ENCODE measurements around the gene CFAP251.

The CFAP251 gene

DNA sequence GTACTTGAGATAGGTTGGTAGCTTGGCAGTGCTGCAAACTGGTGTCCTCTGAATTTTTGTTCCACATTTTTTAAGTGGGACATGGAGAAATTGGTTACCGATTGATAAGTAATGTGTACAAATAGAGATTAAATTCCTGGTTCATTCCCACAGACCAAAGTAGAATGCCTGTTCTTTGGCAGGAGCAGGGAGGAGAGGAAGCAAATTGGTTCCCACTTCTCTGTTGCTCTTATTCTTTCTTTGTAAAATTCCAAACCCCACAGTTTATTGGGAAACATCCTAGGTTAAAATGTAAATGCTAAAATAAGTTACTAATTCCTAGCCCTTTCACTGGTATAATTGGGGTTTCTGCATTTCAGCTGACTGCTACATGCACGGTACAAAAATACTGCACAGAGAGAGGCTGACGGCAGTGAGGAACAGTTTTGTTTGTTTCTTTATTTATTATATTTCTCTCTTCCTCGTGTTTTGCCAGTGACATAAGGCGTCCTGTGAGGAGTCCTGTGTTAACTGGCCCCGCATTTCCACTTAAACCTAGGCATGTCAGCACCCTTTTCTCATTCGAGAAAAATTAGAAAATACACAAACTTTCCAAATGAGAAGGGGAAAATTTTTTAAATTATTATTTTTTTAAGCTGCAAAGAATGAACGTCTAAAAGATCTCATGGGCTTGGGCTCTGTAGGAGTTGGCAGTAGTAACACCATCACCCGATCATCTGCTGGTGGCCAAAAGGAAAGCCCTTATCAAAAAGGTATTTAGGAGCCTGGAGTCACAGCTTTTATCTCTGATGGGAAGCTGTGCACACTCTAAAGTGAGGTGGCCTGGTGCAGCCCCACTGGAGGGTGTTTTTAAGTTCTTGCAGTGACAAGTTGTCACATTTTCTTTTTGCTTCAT is 77.9 kb downstream of the CFAP251 start (continued):
- TF ChIP-seq ZNF404 (tag by site-specific recombination; IDR thresholded peaks at IDR 0.05): no peak

DNA sequence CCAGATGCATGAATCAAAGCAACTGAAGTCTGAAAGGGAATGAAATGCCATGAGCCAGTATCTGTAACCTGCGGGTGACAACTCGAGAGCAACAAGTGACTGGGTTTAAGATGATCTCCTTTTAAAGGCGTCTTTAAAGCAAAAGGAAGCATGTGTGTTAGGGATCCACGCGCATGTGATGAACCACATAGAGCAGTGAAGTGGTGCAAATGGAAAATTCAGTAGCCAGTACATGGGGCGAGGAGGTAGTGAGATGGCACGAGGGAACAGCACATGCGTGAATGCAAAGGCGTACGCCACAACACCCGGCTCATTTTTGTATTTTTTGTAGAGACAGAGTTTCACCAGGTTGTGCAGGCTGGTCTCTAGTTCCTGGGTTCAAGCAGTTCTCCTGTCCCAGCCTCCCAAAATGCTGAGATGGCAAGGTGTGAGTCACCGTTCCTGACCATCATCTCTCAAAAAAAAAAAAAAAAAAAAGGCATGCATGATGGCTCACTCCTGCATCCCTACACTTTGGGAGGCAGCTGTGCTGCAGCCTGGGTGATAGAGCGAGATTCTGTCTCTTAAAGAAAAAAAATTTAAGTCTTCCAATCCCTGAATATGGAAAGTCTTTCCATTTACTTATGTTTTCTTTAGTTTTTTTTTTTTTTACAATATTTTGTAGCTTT is 78.7 kb downstream of the CFAP251 start:
- CTCF ChIA-PET: no interaction called here
- H3K27ac ChIP-seq (ENCODE audit: extremely low read depth, low read depth, low read length): no peak overlapping the region
- H3K9me3 ChIP-seq (ENCODE audit: control insufficient read depth, insufficient read depth, low read depth, low read length): no peaks in the 10 kb centered on the region
- no peaks in the 10 kb centered on the region for H3K4me1 ChIP-seq (ENCODE audit: control insufficient read depth, insufficient read depth, low read length)
- no peak overlapping the region for H3K4me3 ChIP-seq (ENCODE audit: low read depth, low read length)
- TF ChIP-seq ZNF600 (tag by site-specific recombination; IDR thresholded peaks at IDR 0.05) (peak; percentile 32; the same call in 1 of the 2 replicates), SCRT1 (tag by site-specific recombination; IDR thresholded peaks at IDR 0.05; ENCODE audit: borderline replicate concordance) (peak; percentile 93), SCRT2 (tag by site-specific recombination; IDR thresholded peaks at IDR 0.05) (peak; percentile 92), ZNF555 (tag by site-specific recombination; conservative IDR thresholded peaks at IDR 0.05) (no peak)
- TF ChIP-seq, protein P1, sequence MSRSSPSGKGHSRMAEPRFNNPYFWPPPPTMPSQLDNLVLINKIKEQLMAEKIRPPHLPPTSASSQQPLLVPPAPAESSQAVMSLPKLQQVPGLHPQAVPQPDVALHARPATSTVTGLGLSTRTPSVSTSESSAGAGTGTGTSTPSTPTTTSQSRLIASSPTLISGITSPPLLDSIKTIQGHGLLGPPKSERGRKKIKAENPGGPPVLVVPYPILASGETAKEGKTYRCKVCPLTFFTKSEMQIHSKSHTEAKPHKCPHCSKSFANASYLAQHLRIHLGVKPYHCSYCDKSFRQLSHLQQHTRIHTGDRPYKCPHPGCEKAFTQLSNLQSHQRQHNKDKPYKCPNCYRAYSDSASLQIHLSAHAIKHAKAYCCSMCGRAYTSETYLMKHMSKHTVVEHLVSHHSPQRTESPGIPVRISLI (tag by site-specific recombination; IDR thresholded peaks at IDR 0.05): 0 out of 2 replicates have a peak, but pooled peaks have one; percentile 39
- H3K36me3 ChIP-seq (ENCODE audit: control insufficient read depth in 2 of 2, insufficient read depth in 1 of 2, low read length in 2 of 2): no peaks in the 10 kb centered on the region
- POLR2A ChIA-PET: interaction anchor here (0.6 kb wide), 1 partner anchor 48 kb away, joined by 3 read pairs; no protein-coding TSS in a partner anchor

DNA sequence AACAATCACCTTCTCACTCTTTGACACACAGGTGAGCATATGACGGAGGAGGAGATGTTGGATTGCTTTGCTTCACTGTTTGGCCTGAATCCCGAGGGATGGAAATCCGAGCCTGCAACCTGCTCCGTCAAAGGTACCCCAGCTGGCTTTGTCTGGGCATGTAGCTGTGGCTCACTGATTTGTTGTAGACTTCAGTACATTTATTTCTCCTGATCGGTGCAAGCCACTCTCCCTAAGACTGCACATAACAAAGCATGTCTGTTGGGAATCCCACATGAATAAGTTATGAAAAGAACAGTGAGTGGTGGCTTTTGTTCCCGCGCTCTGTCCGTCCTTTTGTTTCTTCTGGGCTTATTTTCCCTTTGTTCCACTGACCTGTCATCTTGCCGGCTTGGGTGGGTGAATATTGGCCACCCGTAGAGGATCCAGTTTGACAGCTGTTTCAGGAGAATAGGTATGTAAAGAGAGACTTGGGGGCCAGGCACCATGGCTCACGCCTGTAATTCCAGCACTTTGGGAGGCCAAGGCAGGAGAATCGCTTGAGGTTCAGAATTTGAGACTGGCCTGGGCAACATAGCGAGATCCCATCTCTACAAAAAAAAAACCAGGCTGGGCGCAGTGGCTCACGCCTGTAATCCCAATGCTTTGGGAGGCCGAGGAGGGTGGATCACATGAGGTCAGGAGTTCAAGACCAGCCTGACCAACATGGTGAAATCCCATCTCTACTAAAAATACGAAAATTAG is 83.2 kb downstream of the CFAP251 start:
- no peak overlapping the region for H3K27ac ChIP-seq (ENCODE audit: extremely low read depth, low read depth, low read length)
- no peak overlapping the region for H3K4me3 ChIP-seq (ENCODE audit: low read depth, low read length)
- TF ChIP-seq ZNF175 (tag by site-specific recombination; IDR thresholded peaks at IDR 0.05): no peak
- TF ChIP-seq ZNF121 (tag by site-specific recombination; IDR thresholded peaks at IDR 0.05): peak; percentile 59; the same call in 1 of the 2 replicates
- H3K36me3 ChIP-seq (ENCODE audit: control insufficient read depth in 2 of 2, insufficient read depth in 1 of 2, low read length in 2 of 2): no peaks in the 10 kb centered on the region
- no peaks in the 10 kb centered on the region for H3K9me3 ChIP-seq (ENCODE audit: control insufficient read depth, insufficient read depth, low read depth, low read length)
- ChIA-PET POLR2A (no interaction called here), CTCF (interaction anchor here (0.8 kb wide), 1 partner anchor 10 kb away, joined by 5 read pairs; no protein-coding TSS in a partner anchor)
- no peaks in the 10 kb centered on the region for H3K4me1 ChIP-seq (ENCODE audit: control insufficient read depth, insufficient read depth, low read length)

- ChIA-PET POLR2A (interaction anchor here (0.6 kb wide), 1 partner anchor 69 kb away, joined by 3 read pairs; no protein-coding TSS in a partner anchor), CTCF (interaction anchor here (1.1 kb wide), 1 partner anchor 209 kb away, joined by 3 read pairs; no protein-coding TSS in a partner anchor)
- TF ChIP-seq HOXD13 (CRISPR knock-in tag; IDR thresholded peaks at IDR 0.05; ENCODE audit: borderline replicate concordance) (no peak), HOXC10 (CRISPR knock-in tag; IDR thresholded peaks at IDR 0.05) (no peak), ZNF157 (tag by site-specific recombination; IDR thresholded peaks at IDR 0.05) (no peak), HOXA7 (CRISPR knock-in tag; IDR thresholded peaks at IDR 0.05; ENCODE audit: borderline replicate concordance) (no peak), ZXDB (tag by site-specific recombination; IDR thresholded peaks at IDR 0.05) (no peak), GLI2 (tag by site-specific recombination; IDR thresholded peaks at IDR 0.05; ENCODE audit: borderline replicate concordance, low read depth) (no peak), ZNF148 (tag by site-specific recombination; IDR thresholded peaks at IDR 0.05; ENCODE audit: borderline replicate concordance) (no peak), ZNF18 (tag by site-specific recombination; IDR thresholded peaks at IDR 0.05) (no peak), ZNF146 (tag by site-specific recombination; IDR thresholded peaks at IDR 0.05) (no peak)
- TF ChIP-seq, protein P2, sequence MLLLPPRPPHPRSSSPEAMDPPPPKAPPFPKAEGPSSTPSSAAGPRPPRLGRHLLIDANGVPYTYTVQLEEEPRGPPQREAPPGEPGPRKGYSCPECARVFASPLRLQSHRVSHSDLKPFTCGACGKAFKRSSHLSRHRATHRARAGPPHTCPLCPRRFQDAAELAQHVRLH (tag by site-specific recombination; IDR thresholded peaks at IDR 0.05): no peak
Observed at GRCh38 chr12:122003651-122004611, 85.5 kb downstream of the CFAP251 start.

More at GRCh38 chr12:122003651-122004611, 85.5 kb downstream of the CFAP251 start:
- Histone ChIP-seq H3K27ac (ENCODE audit: extremely low read depth, low read depth, low read length) (no peak overlapping the region), H3K9me3 (ENCODE audit: control insufficient read depth, insufficient read depth, low read depth, low read length) (no peaks in the 10 kb centered on the region), H3K4me1 (ENCODE audit: control insufficient read depth, insufficient read depth, low read length) (no peaks in the 10 kb centered on the region), H3K4me3 (ENCODE audit: low read depth, low read length) (no peak overlapping the region), H3K36me3 (ENCODE audit: control insufficient read depth in 2 of 2, insufficient read depth in 1 of 2, low read length in 2 of 2) (no peaks in the 10 kb centered on the region)
